ENCODE results near the gene MDP1.

MDP1 gene

GRCh38 chr14:24182110-24182882 lies 33.6 kb downstream of the MDP1 start:
- H3K4me3 ChIP-seq (ENCODE audit: low read depth, low read length): no peak overlapping the region

DNA sequence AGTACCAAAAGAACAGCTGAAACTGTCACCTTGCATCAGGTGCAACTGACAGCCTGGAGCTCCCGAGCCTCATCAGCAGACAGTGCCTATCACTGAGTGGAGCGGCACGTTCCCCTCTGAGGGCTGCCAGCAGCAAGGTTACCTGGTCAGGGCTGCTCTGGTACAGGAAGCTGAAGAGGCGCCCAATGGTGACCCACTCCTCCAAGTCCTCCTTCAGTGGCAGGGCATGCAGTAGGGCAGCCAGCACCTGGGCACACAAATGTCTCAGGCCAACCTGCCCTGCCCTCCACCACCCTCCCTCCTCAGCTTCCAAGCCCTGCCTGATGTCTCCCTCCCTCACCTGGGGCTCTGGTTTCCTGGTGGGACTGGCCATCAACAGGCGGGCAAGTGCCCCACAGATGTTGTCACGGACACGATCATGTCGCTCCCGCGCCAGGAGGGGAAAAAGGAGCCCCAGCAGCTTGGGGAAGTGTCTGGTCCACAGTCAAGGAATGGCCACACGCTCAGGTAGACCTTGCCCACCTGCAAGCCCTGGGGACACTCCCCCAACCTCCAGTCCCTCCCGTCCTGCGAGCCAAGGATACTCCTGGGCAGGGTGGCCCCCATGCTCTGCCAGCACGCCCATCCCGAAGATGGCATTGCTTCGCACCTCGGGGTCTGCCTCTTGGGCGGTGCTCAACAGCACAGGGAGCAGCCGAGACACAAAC lies 34.3 kb downstream of the MDP1 start:
- no peak overlapping the region for H3K4me3 ChIP-seq (ENCODE audit: low read depth, low read length)

DNA sequence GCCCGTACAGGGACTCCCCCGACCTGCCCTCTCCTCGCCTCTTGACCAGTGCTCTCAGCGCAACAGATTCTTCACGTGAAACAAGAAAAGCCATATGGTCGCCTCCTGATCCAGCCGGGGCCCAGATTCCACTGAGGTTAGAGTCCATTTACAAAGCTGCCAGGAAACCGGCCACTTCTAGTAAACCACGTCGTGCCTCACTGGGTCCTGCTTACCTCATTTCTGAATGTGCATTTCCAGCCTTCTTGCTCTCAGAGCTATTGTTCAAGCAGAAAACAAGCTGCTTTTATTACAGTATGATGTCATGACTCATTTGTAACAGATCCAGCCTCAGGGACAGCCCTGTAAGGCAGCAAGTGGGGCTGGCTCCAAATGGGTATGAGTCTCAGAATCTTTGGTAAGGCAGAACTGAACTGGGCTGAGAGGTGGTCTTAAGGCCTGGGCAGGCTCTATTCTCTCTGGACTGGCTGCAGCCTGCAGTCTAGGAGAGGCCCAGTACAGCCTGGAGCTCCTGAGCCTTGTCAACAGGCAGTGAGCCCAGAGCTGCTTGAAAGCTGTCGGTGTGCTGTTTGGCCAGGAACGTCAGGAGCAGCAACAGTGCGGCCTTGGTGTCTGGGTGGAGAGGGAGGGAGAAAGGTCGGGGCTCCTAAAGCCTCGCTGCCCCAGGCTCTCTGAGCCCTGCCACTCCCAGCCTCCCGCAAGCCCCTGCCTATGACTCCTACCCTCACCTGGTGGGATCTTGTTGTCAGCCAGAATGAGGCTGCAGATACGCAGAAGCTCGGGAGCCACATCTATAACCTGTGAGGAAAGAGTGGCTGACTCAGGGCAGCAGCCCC lies 35.7 kb downstream of the MDP1 start:
- no peak overlapping the region for H3K4me3 ChIP-seq (ENCODE audit: low read depth, low read length)

DNA sequence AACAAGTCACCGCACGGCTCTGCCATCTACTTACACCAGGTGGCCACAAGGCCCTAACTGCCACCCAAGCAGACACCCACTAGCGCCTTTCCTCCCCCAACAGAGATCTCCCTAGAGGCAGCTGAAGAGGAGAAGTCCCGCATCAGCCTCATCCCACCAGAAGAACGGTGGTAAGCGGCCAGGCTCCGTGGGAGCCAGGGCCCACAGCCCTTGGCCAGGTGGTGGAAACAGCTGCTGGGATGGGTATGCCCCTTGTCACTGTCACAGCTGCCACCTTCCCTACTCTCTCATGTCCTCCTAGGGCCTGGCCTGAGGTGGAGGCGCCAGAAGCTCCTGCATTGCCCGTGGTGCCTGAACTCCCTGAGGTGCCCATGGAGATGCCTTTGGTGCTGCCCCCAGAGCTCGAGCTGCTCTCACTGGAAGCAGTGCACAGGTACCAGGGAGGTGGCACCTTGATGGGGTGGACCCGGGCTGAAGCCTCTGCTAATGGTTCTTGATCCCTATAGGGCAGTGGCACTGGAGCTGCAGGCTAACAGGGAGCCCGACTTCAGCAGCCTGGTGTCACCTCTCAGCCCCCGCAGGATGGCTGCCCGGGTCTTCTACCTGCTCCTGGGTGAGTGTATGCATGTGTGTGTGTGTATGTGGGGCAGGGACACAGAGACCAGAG lies 36.4 kb downstream of the MDP1 start:
- H3K4me3 ChIP-seq (ENCODE audit: low read depth, low read length): no peak overlapping the region

- no peak overlapping the region for H3K4me3 ChIP-seq (ENCODE audit: low read depth, low read length)
These were observed 37.3 kb downstream of the MDP1 start for GRCh38 chr14:24178399-24179178.

GRCh38 chr14:24177891-24178290 lies 38.0 kb downstream of the MDP1 start:
- no peak overlapping the region for H3K4me3 ChIP-seq (ENCODE audit: low read depth, low read length)

GRCh38 chr14:24177041-24177825 lies 38.6 kb downstream of the MDP1 start:
- no peak overlapping the region for H3K4me3 ChIP-seq (ENCODE audit: low read depth, low read length)

GRCh38 chr14:24176599-24176998 lies 39.3 kb downstream of the MDP1 start:
- H3K4me3 ChIP-seq (ENCODE audit: low read depth, low read length): no peak overlapping the region

- H3K4me3 ChIP-seq (ENCODE audit: low read depth, low read length): no peak overlapping the region
These were observed 43.0 kb downstream of the MDP1 start for GRCh38 chr14:24172871-24173281.

DNA sequence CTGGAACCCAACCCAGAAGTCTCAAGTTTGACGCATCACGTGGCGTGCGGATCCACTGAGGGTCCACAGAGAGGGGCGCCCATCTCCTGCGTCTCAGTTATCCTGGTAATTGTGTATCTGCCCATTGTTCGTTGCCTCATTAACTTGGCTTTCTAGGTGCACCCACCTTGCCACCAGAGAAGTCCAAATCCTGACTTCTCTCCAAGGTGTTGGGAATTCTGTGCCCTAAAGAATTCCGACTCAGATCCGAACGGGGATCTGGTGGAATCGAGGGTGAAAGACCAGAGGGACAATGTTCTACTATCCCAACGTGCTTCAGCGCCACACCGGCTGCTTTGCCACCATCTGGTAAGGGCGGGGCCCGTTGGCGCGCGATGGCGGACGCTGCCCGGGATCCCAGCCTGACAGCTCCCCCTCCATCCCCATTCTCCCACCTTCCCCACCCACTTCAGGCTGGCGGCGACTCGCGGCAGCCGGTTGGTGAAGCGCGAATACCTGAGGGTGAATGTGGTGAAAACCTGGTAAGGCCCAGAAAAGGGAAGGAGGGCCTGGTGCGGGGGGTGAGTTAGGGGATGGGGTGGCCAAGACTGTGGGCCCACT lies 43.5 kb downstream of the MDP1 start:
- H3K4me3 ChIP-seq (ENCODE audit: low read depth, low read length): peak overlapping the region; percentile 49

- peak within 1 kb of the TSS; percentile 49 for H3K4me3 ChIP-seq (ENCODE audit: low read depth, low read length)
These were observed 44.2 kb downstream of the MDP1 start, which contains the start of gene REC8 for GRCh38 chr14:24171422-24172260. Gene REC8 (plus strand): TSS chr14:24172080. CDS start chr14:24172553, 473 bp downstream.

- no peak overlapping the region for H3K4me3 ChIP-seq (ENCODE audit: low read depth, low read length)
These were observed 48.3 kb downstream of the MDP1 start for GRCh38 chr14:24167469-24168114.

DNA sequence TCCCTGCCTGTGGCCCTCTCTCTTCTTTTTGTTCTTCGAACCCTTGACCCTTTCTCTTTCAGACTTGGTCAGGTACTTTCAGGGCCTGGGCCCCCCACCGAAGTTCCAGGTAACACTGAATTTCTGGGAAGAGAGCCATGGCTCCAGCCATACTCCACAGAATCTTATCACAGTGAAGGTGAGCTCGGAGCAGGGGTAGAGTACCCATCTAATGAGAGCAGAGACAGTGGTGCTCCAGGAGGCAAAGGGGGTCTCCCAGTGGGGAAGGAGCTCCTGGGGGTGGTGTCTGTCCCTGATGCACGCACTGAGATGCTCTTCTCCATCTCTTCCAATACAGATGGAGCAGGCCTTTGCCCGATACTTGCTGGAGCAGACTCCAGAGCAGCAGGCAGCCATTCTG lies 50.1 kb downstream of the MDP1 start:
- no peak overlapping the region for H3K4me3 ChIP-seq (ENCODE audit: low read depth, low read length)

GRCh38 chr14:24164518-24164991 lies 51.3 kb downstream of the MDP1 start:
- no peak overlapping the region for H3K4me3 ChIP-seq (ENCODE audit: low read depth, low read length)

Data from iPS-11a (cell line).